KMS-11 (cell line): ENCODE results near the gene OR2V2.
"Not testable (repeated sequence)": the region's sequence is repeated elsewhere in the genome, so short reads cannot be mapped to it uniquely, and the experiment has no call there.

Experiments
- H2AFZ ChIP-seq: fragments of 200-600 bp; sonication (generic); 2 replicates; pipeline ENCODE4 v1.6.1; 2016; ENCODE audit warnings: antibody characterized with exemption, mixed run types, low read depth
- H3K27ac ChIP-seq: fragments of 200-600 bp; sonication (generic); 2 replicates; pipeline ENCODE4 v1.6.1; 2016; ENCODE audit warnings: mild to moderate bottlenecking, mixed run types
- H3K27me3 ChIP-seq: fragments of 200-600 bp; sonication (generic); 2 replicates; pipeline ENCODE4 v1.6.1; 2017; ENCODE audit warnings: mild to moderate bottlenecking, low read depth, mixed run types, moderate library complexity; ENCODE audit not compliant: insufficient read depth
- H3K36me3 ChIP-seq: fragments of 200-600 bp; sonication (generic); 2 replicates; pipeline ENCODE4 v1.6.1; 2017; ENCODE audit warnings: mild to moderate bottlenecking, mixed run types; ENCODE audit not compliant: insufficient read depth
- H3K4me1 ChIP-seq: fragments of 200-600 bp; sonication (generic); 2 replicates; pipeline ENCODE4 v1.6.1; 2016; ENCODE audit warnings: mild to moderate bottlenecking, low read depth, mixed run types; ENCODE audit not compliant: poor library complexity, severe bottlenecking
- H3K4me2 ChIP-seq: fragments of 200-600 bp; sonication (generic); 2 replicates; pipeline ENCODE4 v1.7.0; 2016; ENCODE audit warnings: mild to moderate bottlenecking, mixed run types
- H3K4me3 ChIP-seq: fragments of 200-600 bp; sonication (generic); IDR thresholded peaks from 2 replicates; pipeline ENCODE4 v1.6.1; 2017; ENCODE audit warnings: low read depth, low read length, mixed read lengths; ENCODE audit not compliant: insufficient read depth
- H3K79me2 ChIP-seq: fragments of 200-600 bp; sonication (generic); 2 replicates; pipeline ENCODE4 v1.6.1; 2016; ENCODE audit warnings: low read depth, mixed run types; ENCODE audit not compliant: insufficient read depth
- H3K9ac ChIP-seq: fragments of 200-600 bp; sonication (generic); 2 replicates; pipeline ENCODE4 v1.6.1; 2016; ENCODE audit warnings: mild to moderate bottlenecking, mixed run types
- H4K20me1 ChIP-seq: fragments of 200-600 bp; sonication (generic); 2 replicates; pipeline ENCODE4 v1.6.1; 2016; ENCODE audit warnings: mild to moderate bottlenecking, mixed run types; ENCODE audit not compliant: insufficient read depth
- TF ChIP-seq, protein P1 (sequence below): fragments of 200-600 bp; sonication (generic); conservative IDR thresholded peaks from 2 replicates; pipeline ENCODE4 v1.6.1; 2017; ENCODE audit warnings: low read depth, mild to moderate bottlenecking, antibody characterized with exemption, low read length, moderate library complexity, mixed read lengths

Gene OR2V2

DNA sequence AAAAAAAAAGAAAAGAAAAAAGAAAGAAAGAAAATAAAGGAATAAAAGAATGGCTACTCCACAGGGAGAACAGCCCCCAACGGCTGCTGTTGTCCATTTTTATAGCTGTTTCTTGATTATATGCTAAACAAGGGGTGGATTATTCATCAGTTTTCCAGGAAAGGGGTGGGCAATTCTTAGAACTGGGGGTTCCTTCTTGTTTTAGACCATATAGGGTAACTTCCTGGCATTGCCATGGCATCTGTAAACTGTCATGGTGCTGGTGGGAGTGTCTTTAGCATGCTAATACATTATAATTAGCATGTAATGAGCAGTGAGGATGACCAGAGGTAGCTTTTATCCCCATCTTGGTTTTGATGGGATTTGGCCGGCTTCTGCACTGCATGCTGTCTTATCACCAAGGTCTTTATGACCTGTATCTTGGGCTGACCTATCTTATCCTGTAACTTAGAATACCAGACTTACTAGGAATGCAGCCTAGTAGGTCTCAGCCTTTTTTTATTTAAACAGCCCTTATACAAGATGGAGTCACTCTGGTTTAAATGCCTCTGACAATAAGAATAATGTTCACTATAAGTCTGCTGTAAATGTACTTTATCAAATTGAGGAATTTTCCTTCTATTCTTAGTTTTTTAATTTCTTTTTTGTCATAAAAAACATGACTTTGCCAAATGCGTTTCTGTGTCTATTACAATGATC, 29.0 kb downstream of the OR2V2 start:
- Histone ChIP-seq H3K79me2 (no peaks in the 10 kb centered on the region), H3K4me2 (no peak overlapping the region), H3K27ac (no peak overlapping the region), H3K9ac (no peak overlapping the region), H4K20me1 (no peaks in the 10 kb centered on the region), H3K4me3 (no peak overlapping the region), H2AFZ (no peak overlapping the region), H3K27me3 (no peaks in the 10 kb centered on the region), H3K36me3 (no peaks in the 10 kb centered on the region), H3K4me1 (peaks cover 20% of the 10 kb centered on the region)
- TF ChIP-seq, protein P1, sequence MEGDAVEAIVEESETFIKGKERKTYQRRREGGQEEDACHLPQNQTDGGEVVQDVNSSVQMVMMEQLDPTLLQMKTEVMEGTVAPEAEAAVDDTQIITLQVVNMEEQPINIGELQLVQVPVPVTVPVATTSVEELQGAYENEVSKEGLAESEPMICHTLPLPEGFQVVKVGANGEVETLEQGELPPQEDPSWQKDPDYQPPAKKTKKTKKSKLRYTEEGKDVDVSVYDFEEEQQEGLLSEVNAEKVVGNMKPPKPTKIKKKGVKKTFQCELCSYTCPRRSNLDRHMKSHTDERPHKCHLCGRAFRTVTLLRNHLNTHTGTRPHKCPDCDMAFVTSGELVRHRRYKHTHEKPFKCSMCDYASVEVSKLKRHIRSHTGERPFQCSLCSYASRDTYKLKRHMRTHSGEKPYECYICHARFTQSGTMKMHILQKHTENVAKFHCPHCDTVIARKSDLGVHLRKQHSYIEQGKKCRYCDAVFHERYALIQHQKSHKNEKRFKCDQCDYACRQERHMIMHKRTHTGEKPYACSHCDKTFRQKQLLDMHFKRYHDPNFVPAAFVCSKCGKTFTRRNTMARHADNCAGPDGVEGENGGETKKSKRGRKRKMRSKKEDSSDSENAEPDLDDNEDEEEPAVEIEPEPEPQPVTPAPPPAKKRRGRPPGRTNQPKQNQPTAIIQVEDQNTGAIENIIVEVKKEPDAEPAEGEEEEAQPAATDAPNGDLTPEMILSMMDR, result no peak

- not testable (repeated sequence) for H4K20me1 ChIP-seq, H3K4me3 ChIP-seq, H3K4me2 ChIP-seq, H3K79me2 ChIP-seq, H2AFZ ChIP-seq, H3K27ac ChIP-seq, H3K36me3 ChIP-seq, H3K9ac ChIP-seq, H3K27me3 ChIP-seq
- H3K4me1 ChIP-seq, result peaks cover 22% of the 10 kb centered on the region
These were observed 30.2 kb downstream of the OR2V2 start for GRCh38 chr5:181177559-181177958.

DNA sequence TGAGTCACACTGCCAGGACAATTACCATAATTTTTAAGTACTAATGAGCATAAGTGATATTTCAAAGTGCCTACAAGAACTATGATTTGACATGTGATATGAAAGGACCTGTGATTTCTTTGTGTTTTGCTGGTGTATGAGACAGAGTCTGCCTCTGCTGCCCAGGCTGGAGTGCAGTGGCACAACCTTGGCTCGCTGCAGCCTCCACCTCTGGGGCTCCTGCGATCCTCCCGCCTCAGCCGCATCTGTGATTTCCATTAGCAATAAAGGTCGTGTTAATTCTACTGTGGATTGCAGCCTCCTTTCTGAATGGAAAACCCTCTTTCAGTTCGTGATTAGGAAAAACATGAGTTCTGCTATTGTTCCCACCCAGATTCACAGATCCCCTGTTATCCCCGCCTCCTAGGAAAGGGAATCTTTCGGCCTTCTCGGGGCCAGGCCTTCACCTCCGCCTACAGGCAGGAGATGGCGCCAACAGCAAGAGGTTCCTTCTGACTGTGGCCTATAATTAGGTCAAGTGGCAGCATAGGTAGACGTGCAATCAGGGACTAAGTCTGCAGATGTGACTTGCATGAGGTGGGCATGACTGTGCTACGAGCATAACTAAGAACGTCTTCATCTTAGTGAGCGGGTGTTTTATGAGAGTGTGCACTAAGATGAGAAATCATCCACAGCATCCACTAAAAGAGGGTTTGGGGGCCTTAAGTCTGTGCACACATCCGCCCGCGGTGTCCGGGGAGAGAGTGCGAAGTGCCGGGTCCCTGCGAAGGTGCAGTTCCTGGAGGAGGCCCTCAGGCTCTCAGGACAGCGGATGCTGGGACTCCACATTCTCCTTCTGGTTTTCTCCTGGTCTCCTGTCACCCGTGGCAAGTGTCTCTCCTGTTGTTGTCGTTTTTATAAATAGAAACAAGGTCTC, 34.5 kb downstream of the OR2V2 start:
- no peak overlapping the region; the same call in 1 of the 2 replicates for H3K27ac ChIP-seq
- peaks cover 31% of the 10 kb centered on the region for H3K4me1 ChIP-seq
- peak overlapping the region; percentile 18 for H2AFZ ChIP-seq
- H3K9ac ChIP-seq, result no peak overlapping the region
- no peaks in the 10 kb centered on the region for H3K79me2 ChIP-seq
- no peak overlapping the region for H3K4me3 ChIP-seq
- H3K27me3 ChIP-seq, result no peaks in the 10 kb centered on the region
- TF ChIP-seq, protein P1, result peak; percentile 64
- H3K4me2 ChIP-seq, result peak overlapping the region; percentile 25
- H3K36me3 ChIP-seq, result no peaks in the 10 kb centered on the region
- no peaks in the 10 kb centered on the region for H4K20me1 ChIP-seq

DNA sequence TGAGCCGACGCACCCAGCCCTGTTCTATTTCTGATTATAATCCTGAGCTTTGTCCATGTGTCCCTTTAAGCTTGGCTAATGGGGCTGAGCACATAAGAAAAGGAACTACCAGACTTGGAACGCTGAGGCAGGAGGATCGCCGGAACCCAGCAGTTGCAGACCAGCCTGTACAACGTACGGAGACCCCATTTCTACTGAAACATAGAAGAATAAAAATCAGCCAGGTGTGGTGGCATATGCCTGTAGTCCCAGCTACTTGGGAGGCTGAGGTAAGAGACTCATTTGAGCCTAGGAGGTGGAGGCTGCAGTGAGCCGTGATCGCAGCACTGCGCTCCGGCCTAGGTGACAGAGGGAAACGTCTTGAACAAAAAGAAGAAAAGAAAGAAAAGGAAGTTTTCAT, 35.3 kb downstream of the OR2V2 start:
- Histone ChIP-seq H3K4me2 (no peak overlapping the region), H3K27ac (no peak overlapping the region), H3K4me1 (peaks cover 31% of the 10 kb centered on the region)

More for the DNA sequence above, 35.3 kb downstream of the OR2V2 start:
- no peak overlapping the region for H3K4me3 ChIP-seq
- no peaks in the 10 kb centered on the region for H3K79me2 ChIP-seq
- TF ChIP-seq, protein P1, result no peak
- no peaks in the 10 kb centered on the region for H3K27me3 ChIP-seq
- H3K9ac ChIP-seq, result no peak overlapping the region
- no peaks in the 10 kb centered on the region for H4K20me1 ChIP-seq
- no peaks in the 10 kb centered on the region for H3K36me3 ChIP-seq
- H2AFZ ChIP-seq, result peak overlapping the region; percentile 18; the same call in 1 of the 2 replicates
